ENCODE results near the gene PPP6R1. TPM values are rescaled to one million over a fixed set of nuclear protein-coding genes. Genes with fewer than 3 reads are reported as not detected.

Gene PPP6R1
- polyA plus RNA-seq, 3 donors: 16.9 to 91.3 (median 22.0) TPM

GRCh38 chr19:55242517-55242916, 16.3 kb downstream of the PPP6R1 start:
- WGBS (ENCODE audit: insufficient coverage): 100% methylated on average over 5 of the region's 7 CpGs
- H3K27ac ChIP-seq (ENCODE audit: low read depth in 1 of 2, low read length in 2 of 2): peak overlapping the region in 1 of 2 donors; percentile 31
- peaks cover 53% of the 10 kb centered on the region for H3K79me2 ChIP-seq (ENCODE audit: insufficient read depth, low read length)
- no peak overlapping the region for H3K4me3 Mint-ChIP-seq
- H3K9me3 Mint-ChIP-seq: peaks cover 0 to 2% (median 0%) of the 10 kb centered on the region in 7 donors
- no peak overlapping the region for H3K9ac ChIP-seq (ENCODE audit: insufficient read depth, low read length, poor library complexity, severe bottlenecking)
- H3K27me3 ChIP-seq (ENCODE audit: control insufficient read depth in 2 of 2, insufficient read depth in 2 of 2, low read length in 2 of 2): no peaks in the 10 kb centered on the region
- no peak overlapping the region for H3K4me3 ChIP-seq (replicated peaks in 1 of 3; ENCODE audit: low read depth in 2 of 3, low read length in 3 of 3)
- peaks cover 2% of the 10 kb centered on the region for H3K4me1 Mint-ChIP-seq
- no peak overlapping the region for H2AFZ ChIP-seq (ENCODE audit: insufficient read depth, low read depth, low read length, poor library complexity, severe bottlenecking)
- H3K4me2 ChIP-seq (replicated peaks; ENCODE audit: extremely low read depth, low read length, poor library complexity, severe bottlenecking): no peak overlapping the region
- H3K36me3 Mint-ChIP-seq: peaks cover 73 to 94% of the 10 kb centered on the region in 2 donors
- H3K4me1 ChIP-seq (ENCODE audit: control insufficient read depth in 1 of 2, insufficient read depth in 2 of 2, low read length in 2 of 2): peaks cover 0 to 3% of the 10 kb centered on the region in 2 donors
- no peaks in the 10 kb centered on the region for H3K9me3 ChIP-seq (replicated peaks in 1 of 2; ENCODE audit: control insufficient read depth in 1 of 2, insufficient read depth in 1 of 2, low read length in 2 of 2)
- no peak for TF ChIP-seq CTCF (IDR thresholded peaks at IDR 0.05)
- no peak for DNase-seq
- peaks cover 86 to 99% of the 10 kb centered on the region in 2 donors for H3K36me3 ChIP-seq (replicated peaks in 1 of 2; ENCODE audit: control insufficient read depth in 1 of 2, insufficient read depth in 2 of 2, low read length in 2 of 2)
- intact Hi-C loops (cut with micrococcal nuclease): no loop called here
- H3K27me3 Mint-ChIP-seq (ENCODE audit: low read depth in 3 of 3): peaks cover 0 to 2% (median 2%) of the 10 kb centered on the region in 3 donors
- H3K27ac Mint-ChIP-seq: no peak overlapping the region
- H4K20me1 ChIP-seq (ENCODE audit: insufficient read depth, low read length): peaks cover 99% of the 10 kb centered on the region

GRCh38 chr19:55241935-55242464, 16.8 kb downstream of the PPP6R1 start:
- peak overlapping the region in 1 of 2 donors; percentile 31 for H3K27ac ChIP-seq (ENCODE audit: low read depth in 1 of 2, low read length in 2 of 2)
- H3K79me2 ChIP-seq (ENCODE audit: insufficient read depth, low read length): peaks cover 48% of the 10 kb centered on the region
- no peak for TF ChIP-seq CTCF (IDR thresholded peaks at IDR 0.05)
- H2AFZ ChIP-seq (ENCODE audit: insufficient read depth, low read depth, low read length, poor library complexity, severe bottlenecking): no peak overlapping the region
- intact Hi-C loops (cut with micrococcal nuclease): no loop called here
- H3K4me2 ChIP-seq (replicated peaks; ENCODE audit: extremely low read depth, low read length, poor library complexity, severe bottlenecking): no peak overlapping the region
- H3K4me1 ChIP-seq (ENCODE audit: control insufficient read depth in 1 of 2, insufficient read depth in 2 of 2, low read length in 2 of 2): no peaks in the 10 kb centered on the region
- peaks cover 99% of the 10 kb centered on the region for H4K20me1 ChIP-seq (ENCODE audit: insufficient read depth, low read length)
- Mint-ChIP-seq H3K27ac (no peak overlapping the region), H3K36me3 (peaks cover 78 to 96% of the 10 kb centered on the region in 2 donors), H3K4me3 (no peak overlapping the region), H3K4me1 (no peaks in the 10 kb centered on the region), H3K9me3 (peaks cover 0 to 2% (median 0%) of the 10 kb centered on the region in 7 donors), H3K27me3 (ENCODE audit: low read depth in 3 of 3) (peaks cover 0 to 2% (median 2%) of the 10 kb centered on the region in 3 donors)
- H3K4me3 ChIP-seq (replicated peaks in 1 of 3; ENCODE audit: low read depth in 2 of 3, low read length in 3 of 3): no peak overlapping the region
- no peaks in the 10 kb centered on the region for H3K9me3 ChIP-seq (replicated peaks in 1 of 2; ENCODE audit: control insufficient read depth in 1 of 2, insufficient read depth in 1 of 2, low read length in 2 of 2)
- DNase-seq: no peak
- H3K9ac ChIP-seq (ENCODE audit: insufficient read depth, low read length, poor library complexity, severe bottlenecking): no peak overlapping the region
- H3K36me3 ChIP-seq (replicated peaks in 1 of 2; ENCODE audit: control insufficient read depth in 1 of 2, insufficient read depth in 2 of 2, low read length in 2 of 2): peaks cover 89 to 99% of the 10 kb centered on the region in 2 donors
- WGBS (ENCODE audit: insufficient coverage): 93% methylated on average over 16 of the region's 16 CpGs
- no peaks in the 10 kb centered on the region for H3K27me3 ChIP-seq (ENCODE audit: control insufficient read depth in 2 of 2, insufficient read depth in 2 of 2, low read length in 2 of 2)

Data from CD14-positive monocyte (primary cell).